HEK293 (cell line): ENCODE results near the gene ERBB2.

Experiments
- CTCF ChIP-seq: fragments of 450-650 bp; formaldehyde crosslinking; IDR thresholded peaks from 2 replicates; pipeline ENCODE4 v1.5.1; 2016; ENCODE audit warnings: missing biosample characterization, missing genetic modification characterization
- MEIS1 ChIP-seq: sonication (generic); formaldehyde crosslinking; IDR thresholded peaks from 2 replicates; pipeline ENCODE4 v1.8.1; 2022; ENCODE audit warnings: missing genetic modification reagents, mild to moderate bottlenecking, borderline replicate concordance
- PRDM10 ChIP-seq: fragments of 450-650 bp; formaldehyde crosslinking; IDR thresholded peaks from 2 replicates; pipeline ENCODE4 v1.5.1; 2016; ENCODE audit warnings: missing biosample characterization, missing genetic modification characterization
- YY1 ChIP-seq: fragments of 450-650 bp; formaldehyde crosslinking; IDR thresholded peaks from 2 replicates; pipeline ENCODE4 v1.5.1; 2018; ENCODE audit warnings: missing biosample characterization, missing genetic modification characterization
- ZBTB10 ChIP-seq: fragments of 450-650 bp; formaldehyde crosslinking; IDR thresholded peaks from 2 replicates; pipeline ENCODE4 v1.5.1; 2016; ENCODE audit warnings: missing biosample characterization, missing genetic modification characterization
- ZBTB17 ChIP-seq: fragments of 450-650 bp; formaldehyde crosslinking; IDR thresholded peaks from 2 replicates; pipeline ENCODE4 v1.5.1; 2016; ENCODE audit warnings: missing biosample characterization, missing genetic modification characterization
- ZBTB7A ChIP-seq: fragments of 450-650 bp; formaldehyde crosslinking; IDR thresholded peaks from 2 replicates; pipeline ENCODE4 v1.5.1; 2016; ENCODE audit warnings: low read depth, missing biosample characterization, missing genetic modification characterization
- ZFP37 ChIP-seq: fragments of 450-650 bp; formaldehyde crosslinking; IDR thresholded peaks from 2 replicates; pipeline ENCODE4 v1.5.1; 2016; ENCODE audit warnings: missing biosample characterization, missing genetic modification characterization
- ZNF146 ChIP-seq: fragments of 450-650 bp; formaldehyde crosslinking; IDR thresholded peaks from 2 replicates; pipeline ENCODE4 v1.5.1; 2016; ENCODE audit warnings: missing biosample characterization, missing genetic modification characterization
- ZNF16 ChIP-seq: fragments of 450-650 bp; formaldehyde crosslinking; IDR thresholded peaks from 2 replicates; pipeline ENCODE4 v1.5.1; 2016; ENCODE audit warnings: low read depth, missing biosample characterization, missing genetic modification characterization
- ZNF174 ChIP-seq: fragments of 450-650 bp; formaldehyde crosslinking; IDR thresholded peaks from 2 replicates; pipeline ENCODE4 v1.5.0; 2017; ENCODE audit warnings: missing biosample characterization, mild to moderate bottlenecking, missing genetic modification characterization
- ZNF175 ChIP-seq: fragments of 450-650 bp; formaldehyde crosslinking; IDR thresholded peaks from 2 replicates; pipeline ENCODE4 v1.5.1; 2016; ENCODE audit warnings: missing biosample characterization, missing genetic modification characterization
- ZNF184 ChIP-seq: fragments of 450-650 bp; IDR thresholded peaks from 2 replicates; pipeline ENCODE4 v1.5.1; 2018; ENCODE audit warnings: missing biosample characterization, mild to moderate bottlenecking, missing genetic modification characterization
- ZNF202 ChIP-seq: fragments of 450-650 bp; formaldehyde crosslinking; IDR thresholded peaks from 2 replicates; pipeline ENCODE4 v1.5.1; 2016; ENCODE audit warnings: missing biosample characterization, missing genetic modification characterization, borderline replicate concordance
- ZNF221 ChIP-seq: fragments of 450-650 bp; formaldehyde crosslinking; IDR thresholded peaks from 2 replicates; pipeline ENCODE4 v1.5.1; 2017; ENCODE audit warnings: missing biosample characterization, missing genetic modification characterization, borderline replicate concordance
- ZNF335 ChIP-seq: fragments of 450-650 bp; formaldehyde crosslinking; conservative IDR thresholded peaks from 2 replicates; pipeline ENCODE4 v1.5.1; 2016; ENCODE audit warnings: missing biosample characterization, missing genetic modification characterization
- ZNF341 ChIP-seq: fragments of 450-650 bp; formaldehyde crosslinking; IDR thresholded peaks from 2 replicates; pipeline ENCODE4; 2016; ENCODE audit warnings: low read depth, missing biosample characterization, missing genetic modification characterization
- ZNF561 ChIP-seq: fragments of 450-650 bp; IDR thresholded peaks from 2 replicates; pipeline ENCODE4 v1.5.1; 2018; ENCODE audit warnings: missing biosample characterization, missing genetic modification characterization, borderline replicate concordance
- ZNF707 ChIP-seq: fragments of 450-650 bp; formaldehyde crosslinking; IDR thresholded peaks from 2 replicates; pipeline ENCODE4 v1.5.1; 2016; ENCODE audit warnings: missing biosample characterization, missing genetic modification characterization
- ZNF777 ChIP-seq: fragments of 450-650 bp; formaldehyde crosslinking; IDR thresholded peaks from 2 replicates; pipeline ENCODE4 v1.5.1; 2017; ENCODE audit warnings: missing biosample characterization, missing genetic modification characterization, borderline replicate concordance
- ZNF785 ChIP-seq: fragments of 450-650 bp; formaldehyde crosslinking; IDR thresholded peaks from 2 replicates; pipeline ENCODE4 v1.5.1; 2016; ENCODE audit warnings: missing biosample characterization, missing genetic modification characterization
- ZNF830 ChIP-seq: fragments of 450-650 bp; IDR thresholded peaks from 2 replicates; pipeline ENCODE4 v1.5.0; 2018; ENCODE audit warnings: missing biosample characterization, missing genetic modification characterization, low read depth, mild to moderate bottlenecking, moderate library complexity
- TF ChIP-seq, protein P1 (sequence below): fragments of 450-650 bp; formaldehyde crosslinking; IDR thresholded peaks from 2 replicates; pipeline ENCODE4 v1.5.1; 2017; ENCODE audit warnings: missing biosample characterization, missing genetic modification characterization
- TF ChIP-seq, protein P2 (sequence below): fragments of 450-650 bp; formaldehyde crosslinking; IDR thresholded peaks from 2 replicates; pipeline ENCODE4 v1.5.1; 2017; ENCODE audit warnings: missing biosample characterization, missing genetic modification characterization

ERBB2 gene

GRCh38 chr17:39687546-39688474 lies 12.1 kb upstream of the ERBB2 start, which contains the start of gene PGAP3 (continued):
- TF ChIP-seq ZNF777 (tag by site-specific recombination) (no peak), ZBTB7A (no peak), ZNF341 (tag by site-specific recombination) (peak; percentile 44), ZNF184 (tag by site-specific recombination) (peak; percentile 54; the same call in 1 of the 2 replicates), YY1 (tag by site-specific recombination) (0 out of 2 replicates have a peak, but pooled peaks have one; percentile 35), ZNF202 (tag by site-specific recombination) (no peak), ZNF16 (tag by site-specific recombination) (no peak), ZNF561 (tag by site-specific recombination) (peak; percentile 55; the same call in 1 of the 2 replicates), CTCF (tag by site-specific recombination) (peak; percentile 57), ZFP37 (tag by site-specific recombination) (no peak), ZNF707 (tag by site-specific recombination) (no peak), ZNF174 (no peak), ZNF175 (tag by site-specific recombination) (no peak), ZNF221 (tag by site-specific recombination) (no peak), ZNF335 (tag by site-specific recombination) (peak; percentile 84), ZBTB17 (tag by site-specific recombination) (peak; percentile 63), PRDM10 (peak; percentile 62), ZBTB10 (tag by site-specific recombination) (peak; percentile 51; the same call in 1 of the 2 replicates), ZNF146 (tag by site-specific recombination) (no peak), MEIS1 (CRISPR knock-in tag) (no peak), ZNF785 (tag by site-specific recombination) (no peak), ZNF830 (no peak)
- TF ChIP-seq, protein P1, sequence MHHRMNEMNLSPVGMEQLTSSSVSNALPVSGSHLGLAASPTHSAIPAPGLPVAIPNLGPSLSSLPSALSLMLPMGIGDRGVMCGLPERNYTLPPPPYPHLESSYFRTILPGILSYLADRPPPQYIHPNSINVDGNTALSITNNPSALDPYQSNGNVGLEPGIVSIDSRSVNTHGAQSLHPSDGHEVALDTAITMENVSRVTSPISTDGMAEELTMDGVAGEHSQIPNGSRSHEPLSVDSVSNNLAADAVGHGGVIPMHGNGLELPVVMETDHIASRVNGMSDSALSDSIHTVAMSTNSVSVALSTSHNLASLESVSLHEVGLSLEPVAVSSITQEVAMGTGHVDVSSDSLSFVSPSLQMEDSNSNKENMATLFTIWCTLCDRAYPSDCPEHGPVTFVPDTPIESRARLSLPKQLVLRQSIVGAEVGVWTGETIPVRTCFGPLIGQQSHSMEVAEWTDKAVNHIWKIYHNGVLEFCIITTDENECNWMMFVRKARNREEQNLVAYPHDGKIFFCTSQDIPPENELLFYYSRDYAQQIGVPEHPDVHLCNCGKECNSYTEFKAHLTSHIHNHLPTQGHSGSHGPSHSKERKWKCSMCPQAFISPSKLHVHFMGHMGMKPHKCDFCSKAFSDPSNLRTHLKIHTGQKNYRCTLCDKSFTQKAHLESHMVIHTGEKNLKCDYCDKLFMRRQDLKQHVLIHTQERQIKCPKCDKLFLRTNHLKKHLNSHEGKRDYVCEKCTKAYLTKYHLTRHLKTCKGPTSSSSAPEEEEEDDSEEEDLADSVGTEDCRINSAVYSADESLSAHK: no peak
- TF ChIP-seq, protein P2, sequence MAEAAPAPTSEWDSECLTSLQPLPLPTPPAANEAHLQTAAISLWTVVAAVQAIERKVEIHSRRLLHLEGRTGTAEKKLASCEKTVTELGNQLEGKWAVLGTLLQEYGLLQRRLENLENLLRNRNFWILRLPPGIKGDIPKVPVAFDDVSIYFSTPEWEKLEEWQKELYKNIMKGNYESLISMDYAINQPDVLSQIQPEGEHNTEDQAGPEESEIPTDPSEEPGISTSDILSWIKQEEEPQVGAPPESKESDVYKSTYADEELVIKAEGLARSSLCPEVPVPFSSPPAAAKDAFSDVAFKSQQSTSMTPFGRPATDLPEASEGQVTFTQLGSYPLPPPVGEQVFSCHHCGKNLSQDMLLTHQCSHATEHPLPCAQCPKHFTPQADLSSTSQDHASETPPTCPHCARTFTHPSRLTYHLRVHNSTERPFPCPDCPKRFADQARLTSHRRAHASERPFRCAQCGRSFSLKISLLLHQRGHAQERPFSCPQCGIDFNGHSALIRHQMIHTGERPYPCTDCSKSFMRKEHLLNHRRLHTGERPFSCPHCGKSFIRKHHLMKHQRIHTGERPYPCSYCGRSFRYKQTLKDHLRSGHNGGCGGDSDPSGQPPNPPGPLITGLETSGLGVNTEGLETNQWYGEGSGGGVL (tag by site-specific recombination): no peak
